ENCODE results near the gene VAT1L. TPM values are rescaled to one million over a fixed set of nuclear protein-coding genes. Genes with fewer than 3 reads are reported as not detected.

Gene VAT1L
- total and polyA plus RNA-seq, 2 donors (not counting 3 experiments of a cell fraction or from before 2014, with no cell fraction given) = 0.46 to 1.5 TPM

DNA sequence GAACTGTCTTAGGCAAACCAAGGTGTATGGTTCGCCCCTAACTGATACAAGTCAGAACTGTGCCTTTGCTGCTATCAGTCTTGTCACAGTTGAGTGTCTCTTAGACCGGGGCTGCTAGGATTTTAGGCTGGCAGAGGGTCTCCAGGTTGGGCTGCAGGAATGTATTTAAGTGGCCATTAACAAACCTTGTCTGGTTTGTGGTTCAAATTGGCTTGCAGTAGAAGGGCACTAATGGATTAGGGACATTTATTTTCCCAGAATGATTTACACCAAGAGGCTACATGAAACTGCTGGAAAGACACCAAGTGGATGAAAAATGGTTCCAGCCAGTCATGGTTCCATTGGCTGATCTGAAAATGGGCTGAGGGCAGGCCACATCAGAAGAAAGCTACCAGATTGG lies 5.1 kb downstream of the VAT1L start:
- dilution Hi-C loops (cut with MboI; ENCODE audit: extremely low pct_ligation_motif_present, low sequenced_read_pairs) = no loop called here
- BruUV-seq (replicated peaks) = no TSS peak
- FAIRE-seq = no peak

More for the DNA sequence above, 5.1 kb downstream of the VAT1L start:
- no peaks in the 10 kb centered on the region for H3K9me3 ChIP-seq (replicated peaks; ENCODE audit: control insufficient read depth, insufficient read depth, low read length)
- no peak overlapping the region for H3K27ac ChIP-seq (ENCODE audit: insufficient read depth, low read depth, low read length)
- no peak for TF ChIP-seq EZH2 (IDR thresholded peaks at IDR 0.05; ENCODE audit: borderline replicate concordance, low read depth, low read length, severe bottlenecking)
- no peak for TF ChIP-seq POLR2A (IDR thresholded peaks at IDR 0.05; ENCODE audit: low read depth, low read length)
- no peak for TF ChIP-seq JUN (IDR thresholded peaks at IDR 0.05; ENCODE audit: borderline replicate concordance, insufficient read depth, insufficient read length, low read depth)
- no peak for TF ChIP-seq FOS (IDR thresholded peaks at IDR 0.05; ENCODE audit: borderline replicate concordance, insufficient read depth, low read length)
- TF ChIP-seq POLR2AphosphoS5 (IDR thresholded peaks at IDR 0.05; ENCODE audit: insufficient read depth, low read depth, low read length) = no peak
- TF ChIP-seq, protein P1, sequence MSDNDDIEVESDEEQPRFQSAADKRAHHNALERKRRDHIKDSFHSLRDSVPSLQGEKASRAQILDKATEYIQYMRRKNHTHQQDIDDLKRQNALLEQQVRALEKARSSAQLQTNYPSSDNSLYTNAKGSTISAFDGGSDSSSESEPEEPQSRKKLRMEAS (IDR thresholded peaks at IDR 0.05; ENCODE audit: insufficient read depth, insufficient read length) = no peak
- TF ChIP-seq MYC (IDR thresholded peaks at IDR 0.05; ENCODE audit: low read depth, low read length) = no peak
- no peak for TF ChIP-seq GATA2 (IDR thresholded peaks at IDR 0.05; ENCODE audit: insufficient read depth, insufficient read length, low read depth, low read length)
- TF ChIP-seq, protein P2, sequence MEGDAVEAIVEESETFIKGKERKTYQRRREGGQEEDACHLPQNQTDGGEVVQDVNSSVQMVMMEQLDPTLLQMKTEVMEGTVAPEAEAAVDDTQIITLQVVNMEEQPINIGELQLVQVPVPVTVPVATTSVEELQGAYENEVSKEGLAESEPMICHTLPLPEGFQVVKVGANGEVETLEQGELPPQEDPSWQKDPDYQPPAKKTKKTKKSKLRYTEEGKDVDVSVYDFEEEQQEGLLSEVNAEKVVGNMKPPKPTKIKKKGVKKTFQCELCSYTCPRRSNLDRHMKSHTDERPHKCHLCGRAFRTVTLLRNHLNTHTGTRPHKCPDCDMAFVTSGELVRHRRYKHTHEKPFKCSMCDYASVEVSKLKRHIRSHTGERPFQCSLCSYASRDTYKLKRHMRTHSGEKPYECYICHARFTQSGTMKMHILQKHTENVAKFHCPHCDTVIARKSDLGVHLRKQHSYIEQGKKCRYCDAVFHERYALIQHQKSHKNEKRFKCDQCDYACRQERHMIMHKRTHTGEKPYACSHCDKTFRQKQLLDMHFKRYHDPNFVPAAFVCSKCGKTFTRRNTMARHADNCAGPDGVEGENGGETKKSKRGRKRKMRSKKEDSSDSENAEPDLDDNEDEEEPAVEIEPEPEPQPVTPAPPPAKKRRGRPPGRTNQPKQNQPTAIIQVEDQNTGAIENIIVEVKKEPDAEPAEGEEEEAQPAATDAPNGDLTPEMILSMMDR (IDR thresholded peaks at IDR 0.05; ENCODE audit: extremely low read depth in 1 of 2, insufficient read depth in 1 of 2, low read depth in 1 of 2, low read length in 2 of 2) = no peak
- no peak overlapping the region for H3K4me3 ChIP-seq (replicated peaks in 1 of 3; ENCODE audit: insufficient read depth in 1 of 3, low read depth in 1 of 3, low read length in 3 of 3)
- no peaks in the 10 kb centered on the region for H3K79me2 ChIP-seq (ENCODE audit: control insufficient read depth, insufficient read depth, low read length)
- POLR2A ChIA-PET = no interaction called here
- H3K9me1 ChIP-seq (replicated peaks; ENCODE audit: control insufficient read depth, extremely low read depth, insufficient read depth, low read length) = no peaks in the 10 kb centered on the region
- CTCF ChIA-PET = no interaction called here
- no peak overlapping the region for H3K9ac ChIP-seq (replicated peaks; ENCODE audit: extremely low read depth, insufficient read depth, low read length)
- no peaks in the 10 kb centered on the region for H3K36me3 ChIP-seq (ENCODE audit: control insufficient read depth in 2 of 2, extremely low read depth in 1 of 2, insufficient read depth in 2 of 2, low read length in 2 of 2)
- intact Hi-C loops (cut with micrococcal nuclease) = no loop called here
- H3K27me3 ChIP-seq (ENCODE audit: control insufficient read depth in 2 of 2, insufficient read depth in 2 of 2, low read length in 2 of 2) = peaks cover 20 to 24% of the 10 kb centered on the region in 2 experiments
- H2AFZ ChIP-seq (ENCODE audit: low read depth, low read length) = no peak overlapping the region
- H3K4me1 ChIP-seq (ENCODE audit: control insufficient read depth, extremely low read depth, insufficient read depth, low read length) = peaks cover 4% of the 10 kb centered on the region
- no peak overlapping the region for H3K4me2 ChIP-seq (ENCODE audit: insufficient read depth, low read length)
- no peaks in the 10 kb centered on the region for H4K20me1 ChIP-seq (replicated peaks; ENCODE audit: control insufficient read depth, extremely low read depth, insufficient read depth, low read length)
- DNase-seq (ENCODE audit: low read depth, low spot score) = no peak
